ENCODE measurements around the gene FAM222A. TPM values are rescaled to one million over a fixed set of nuclear protein-coding genes. Genes with fewer than 3 reads are reported as not detected.

The FAM222A gene
- total RNA-seq, 2 experiments from 2014 or later: 0.39 to 0.53 TPM

GRCh38 chr12:109680264-109681005 is 33.2 kb upstream of the FAM222A start:
- ChIA-PET CTCF (interaction anchor here (0.6 to 0.8 kb wide), 2 partner anchors 26 to 136 kb away, joined by 3 to 4 read pairs; no protein-coding TSS in a partner anchor), POLR2A (interaction anchor here (0.6 kb wide), 1 partner anchor 92 kb away, joined by 3 read pairs; no protein-coding TSS in a partner anchor)
- Mint-ChIP-seq H3K27ac (no peak overlapping the region), H3K4me1 (no peaks in the 10 kb centered on the region), H3K4me3 (no peak overlapping the region), H3K36me3 (ENCODE audit: low read depth) (no peaks in the 10 kb centered on the region), H3K27me3 (peaks cover 11% of the 10 kb centered on the region), H3K9me3 (ENCODE audit: low read depth) (no peaks in the 10 kb centered on the region)
- no peak for DNase-seq
- no peak for ATAC-seq
- intact Hi-C loops (cut with DNase I, micrococcal nuclease): no loop called here

GRCh38 chr12:109681986-109682707 is 31.5 kb upstream of the FAM222A start:
- no peaks in the 10 kb centered on the region for H3K4me1 Mint-ChIP-seq
- no peak overlapping the region for H3K4me3 Mint-ChIP-seq
- H3K27ac Mint-ChIP-seq: no peak overlapping the region
- DNase-seq (no peak), ATAC-seq (no peak)
- CTCF ChIA-PET: no interaction called here
- POLR2A ChIA-PET: no interaction called here
- no peaks in the 10 kb centered on the region for H3K9me3 Mint-ChIP-seq (ENCODE audit: low read depth)
- intact Hi-C loops (cut with DNase I, micrococcal nuclease): no loop called here
- peaks cover 8% of the 10 kb centered on the region for H3K27me3 Mint-ChIP-seq
- no peaks in the 10 kb centered on the region for H3K36me3 Mint-ChIP-seq (ENCODE audit: low read depth)

DNA sequence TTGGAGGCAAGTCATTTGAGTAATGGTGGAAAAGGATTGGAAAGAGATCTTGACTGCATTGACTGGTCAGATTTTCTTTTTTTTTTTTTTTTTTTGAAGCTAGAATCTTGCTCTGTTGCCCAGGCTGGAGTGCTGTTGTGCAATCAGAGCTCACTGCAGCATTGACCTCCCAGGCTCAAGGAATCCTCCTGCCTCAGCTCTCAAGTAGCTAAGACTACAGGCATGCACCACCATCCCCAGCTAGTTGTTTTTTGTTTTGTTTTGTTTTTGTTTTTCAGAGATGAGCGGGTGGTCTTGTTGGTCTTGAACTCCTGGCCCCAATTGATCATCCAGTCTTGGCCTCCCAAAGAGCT is 30.9 kb upstream of the FAM222A start:
- H3K27me3 Mint-ChIP-seq: peaks cover 4% of the 10 kb centered on the region
- intact Hi-C loops (cut with DNase I, micrococcal nuclease): no loop called here
- no peak for ATAC-seq
- CTCF ChIA-PET: interaction anchor here (0.8 kb wide), 1 partner anchor 126 kb away, joined by 4 read pairs; no protein-coding TSS in a partner anchor
- no peaks in the 10 kb centered on the region for H3K36me3 Mint-ChIP-seq (ENCODE audit: low read depth)
- H3K4me3 Mint-ChIP-seq: no peak overlapping the region
- DNase-seq: no peak
- H3K4me1 Mint-ChIP-seq: no peaks in the 10 kb centered on the region
- H3K27ac Mint-ChIP-seq: no peak overlapping the region
- POLR2A ChIA-PET: no interaction called here
- no peaks in the 10 kb centered on the region for H3K9me3 Mint-ChIP-seq (ENCODE audit: low read depth)

- Mint-ChIP-seq H3K9me3 (ENCODE audit: low read depth) (no peaks in the 10 kb centered on the region), H3K27ac (no peak overlapping the region), H3K27me3 (peaks cover 3% of the 10 kb centered on the region), H3K36me3 (ENCODE audit: low read depth) (no peaks in the 10 kb centered on the region), H3K4me3 (no peak overlapping the region), H3K4me1 (no peaks in the 10 kb centered on the region)
- DNase-seq (no peak), ATAC-seq (no peak)
- intact Hi-C loops (cut with DNase I, micrococcal nuclease): no loop called here
- POLR2A ChIA-PET: no interaction called here
- CTCF ChIA-PET: interaction anchor here (0.8 kb wide), 1 partner anchor 125 kb away, joined by 4 read pairs; no protein-coding TSS in a partner anchor
Observed at GRCh38 chr12:109683316-109683715, 30.3 kb upstream of the FAM222A start.

DNA sequence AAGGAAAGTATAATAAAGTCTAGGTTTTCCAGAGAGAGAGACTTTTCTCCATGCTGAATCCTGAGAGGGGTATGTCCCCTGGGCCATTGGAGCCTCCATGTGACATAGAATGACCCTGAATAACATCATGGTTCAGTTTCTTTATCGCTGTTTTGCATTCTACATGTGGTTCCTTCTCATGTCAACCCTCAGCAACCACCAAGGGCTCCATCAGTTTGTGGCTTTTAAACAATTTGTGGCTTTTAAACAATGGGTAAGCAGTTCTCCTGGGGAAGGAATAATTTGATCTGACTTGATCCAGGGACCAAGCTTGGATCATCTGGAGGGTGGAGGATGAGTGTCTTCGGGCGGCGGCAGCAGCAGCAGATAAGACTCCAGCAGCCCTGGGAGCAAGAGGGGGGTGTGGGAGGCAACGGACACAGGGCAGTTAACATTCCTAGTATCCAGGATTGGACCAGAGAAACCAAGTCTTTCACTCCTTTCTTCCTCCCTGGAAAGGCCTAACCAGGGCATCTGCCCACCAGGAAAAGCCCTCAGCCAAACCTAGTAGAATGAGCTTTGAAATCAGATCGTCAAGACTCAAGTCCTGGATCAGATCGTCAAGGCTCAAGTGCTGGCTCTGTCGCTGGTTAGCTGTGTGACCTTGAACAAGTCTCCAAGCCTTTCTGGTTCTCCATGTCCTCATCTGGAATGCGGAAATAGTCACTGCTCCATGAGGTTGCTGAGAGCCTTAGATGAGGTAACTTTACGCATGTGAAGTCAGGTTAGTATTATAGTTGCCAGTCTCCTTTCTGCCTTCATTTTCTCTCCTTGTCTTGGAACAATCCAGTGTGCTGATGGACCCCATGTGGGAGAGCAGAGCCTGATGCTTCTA is 27.8 kb upstream of the FAM222A start:
- H3K36me3 Mint-ChIP-seq (ENCODE audit: low read depth): no peaks in the 10 kb centered on the region
- no peak overlapping the region for H3K4me3 Mint-ChIP-seq
- ATAC-seq (no peak), DNase-seq (no peak)
- H3K27ac Mint-ChIP-seq: no peak overlapping the region
- no peaks in the 10 kb centered on the region for H3K4me1 Mint-ChIP-seq
- H3K9me3 Mint-ChIP-seq (ENCODE audit: low read depth): no peaks in the 10 kb centered on the region
- H3K27me3 Mint-ChIP-seq: peaks cover 3% of the 10 kb centered on the region
- POLR2A ChIA-PET: no interaction called here
- CTCF ChIA-PET: no interaction called here
- intact Hi-C loops (cut with DNase I, micrococcal nuclease): no loop called here

DNA sequence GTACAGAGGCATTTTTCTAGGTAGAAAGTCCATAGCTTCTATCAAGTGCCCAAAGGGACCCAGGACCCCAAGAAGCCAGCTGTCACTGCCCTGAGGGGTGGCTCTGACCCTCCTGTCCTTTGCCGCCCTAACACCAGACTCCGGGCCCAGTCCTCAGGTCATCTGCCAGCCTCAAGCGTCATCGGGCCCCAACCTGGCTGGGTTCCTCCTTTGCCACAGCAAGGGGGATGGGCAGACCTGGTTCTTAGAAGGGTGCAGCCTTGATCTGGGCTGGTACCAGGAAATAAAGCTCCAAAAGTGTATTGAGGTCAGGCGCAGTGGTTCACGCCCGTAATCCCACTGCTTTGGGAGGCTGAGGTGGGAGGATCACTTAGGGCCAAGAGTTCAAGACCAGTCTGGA is 27.1 kb upstream of the FAM222A start:
- Mint-ChIP-seq H3K4me1 (no peaks in the 10 kb centered on the region), H3K4me3 (no peak overlapping the region), H3K27me3 (peaks cover 3% of the 10 kb centered on the region), H3K36me3 (ENCODE audit: low read depth) (no peaks in the 10 kb centered on the region), H3K27ac (no peak overlapping the region), H3K9me3 (ENCODE audit: low read depth) (no peaks in the 10 kb centered on the region)
- no peak for DNase-seq
- ChIA-PET CTCF (interaction anchor here (0.6 kb wide), 1 partner anchor 88 kb away, joined by 5 read pairs; no protein-coding TSS in a partner anchor), POLR2A (no interaction called here)
- intact Hi-C loops (cut with DNase I, micrococcal nuclease): no loop called here
- no peak for ATAC-seq

GRCh38 chr12:109687250-109687649 is 26.4 kb upstream of the FAM222A start:
- Mint-ChIP-seq H3K27me3 (peaks cover 3% of the 10 kb centered on the region), H3K36me3 (ENCODE audit: low read depth) (no peaks in the 10 kb centered on the region), H3K27ac (no peak overlapping the region), H3K4me1 (no peaks in the 10 kb centered on the region), H3K4me3 (no peak overlapping the region), H3K9me3 (ENCODE audit: low read depth) (no peaks in the 10 kb centered on the region)
- DNase-seq: no peak
- CTCF ChIA-PET: interaction anchor here (0.6 to 0.7 kb wide), 2 partner anchors 17 to 87 kb away, joined by 3 to 5 read pairs; no protein-coding TSS in a partner anchor
- ATAC-seq: no peak
- POLR2A ChIA-PET: no interaction called here
- intact Hi-C loops (cut with DNase I, micrococcal nuclease): no loop called here

DNA sequence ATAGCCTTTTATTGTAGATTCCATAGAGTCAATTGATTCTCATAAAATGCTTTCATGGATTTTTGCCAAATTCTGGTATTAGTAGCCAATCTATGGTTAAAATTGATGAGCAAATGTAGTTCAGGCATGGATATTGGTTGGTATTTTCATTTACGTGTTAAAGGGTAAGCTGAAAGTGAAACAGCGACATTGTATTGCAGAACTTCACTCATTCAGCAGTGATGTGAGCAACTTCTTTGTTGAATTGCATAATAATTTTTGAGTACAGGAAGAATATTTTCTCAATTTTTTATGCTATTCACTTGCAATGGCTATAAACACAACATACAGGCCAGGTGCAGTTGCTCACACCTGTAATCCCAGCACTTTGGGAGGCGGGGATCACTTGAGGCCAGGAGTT is 24.2 kb upstream of the FAM222A start:
- Mint-ChIP-seq H3K4me3 (no peak overlapping the region), H3K27me3 (peaks cover 11% of the 10 kb centered on the region), H3K4me1 (no peaks in the 10 kb centered on the region), H3K27ac (no peak overlapping the region), H3K9me3 (ENCODE audit: low read depth) (no peaks in the 10 kb centered on the region), H3K36me3 (ENCODE audit: low read depth) (no peaks in the 10 kb centered on the region)
- ATAC-seq (no peak), DNase-seq (no peak)
- ChIA-PET CTCF (interaction anchor here (0.6 kb wide), 1 partner anchor 1366 kb away, joined by 3 read pairs; no protein-coding TSS in a partner anchor), POLR2A (no interaction called here)
- intact Hi-C loops (cut with DNase I, micrococcal nuclease): no loop called here

- H3K27ac Mint-ChIP-seq: no peak overlapping the region
- intact Hi-C loops (cut with DNase I, micrococcal nuclease): no loop called here
Observed at GRCh38 chr12:109693160-109693559, 20.5 kb upstream of the FAM222A start.

DNA sequence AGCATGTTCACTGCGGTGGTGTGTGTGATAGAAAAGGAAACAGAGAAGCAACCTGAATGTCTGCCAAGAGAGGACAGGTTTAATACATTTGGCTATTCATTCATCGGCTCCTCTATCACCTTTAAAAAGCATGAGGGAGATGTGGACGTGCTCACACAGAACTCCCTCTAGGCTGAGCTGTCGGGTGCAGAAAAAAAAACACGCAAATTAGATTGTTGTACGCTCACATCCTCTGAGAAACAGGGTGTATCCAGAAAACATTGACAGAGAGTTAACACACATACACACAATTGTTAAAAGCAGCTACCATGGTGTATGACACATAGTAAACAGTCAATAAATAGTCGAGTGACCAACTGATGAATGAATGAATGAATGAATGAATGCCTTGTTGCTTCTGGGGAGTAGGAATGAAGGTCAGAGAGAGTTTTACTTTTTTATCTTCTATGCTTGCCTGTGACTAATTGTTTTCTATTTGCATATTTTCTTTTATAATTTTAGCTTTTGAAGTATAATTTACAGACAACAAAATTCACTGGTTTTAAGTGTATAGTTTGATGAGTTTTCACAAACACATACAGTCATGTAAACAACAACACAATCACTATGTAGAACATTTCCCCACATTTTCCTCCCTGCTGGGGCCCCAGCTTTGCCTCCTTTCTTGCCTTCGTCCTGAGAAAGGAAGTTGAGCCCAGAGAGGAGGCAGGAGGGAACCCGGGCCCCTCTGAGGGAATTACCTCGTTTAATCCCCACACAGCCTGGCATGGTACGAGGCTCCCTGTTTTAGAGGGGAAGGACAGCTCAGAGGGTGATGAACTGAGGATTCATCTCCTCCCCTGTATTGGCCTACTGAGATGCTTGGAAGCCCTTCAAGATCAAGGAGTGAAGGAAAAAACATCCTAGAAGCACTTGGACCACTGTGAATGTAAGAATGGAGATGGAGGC is 19.7 kb upstream of the FAM222A start:
- Mint-ChIP-seq H3K9me3 (ENCODE audit: low read depth) (no peaks in the 10 kb centered on the region), H3K27ac (no peak overlapping the region), H3K4me1 (no peaks in the 10 kb centered on the region), H3K27me3 (peaks cover 11% of the 10 kb centered on the region), H3K36me3 (ENCODE audit: low read depth) (no peaks in the 10 kb centered on the region), H3K4me3 (no peak overlapping the region)
- ChIA-PET CTCF (interaction anchor here (0.6 kb wide), 2 partner anchors 96 to 303 kb away, joined by 3 read pairs; no protein-coding TSS in a partner anchor), POLR2A (no interaction called here)
- ATAC-seq: no peak
- no peak for DNase-seq
- intact Hi-C loops (cut with DNase I, micrococcal nuclease): no loop called here

More at GRCh38 chr12:109693160-109693559, 20.5 kb upstream of the FAM222A start:
- no peaks in the 10 kb centered on the region for H3K9me3 Mint-ChIP-seq (ENCODE audit: low read depth)
- no peaks in the 10 kb centered on the region for H3K4me1 Mint-ChIP-seq
- ATAC-seq (no peak), DNase-seq (no peak)
- ChIA-PET POLR2A (no interaction called here), CTCF (no interaction called here)
- no peak overlapping the region for H3K4me3 Mint-ChIP-seq
- H3K27me3 Mint-ChIP-seq: peaks cover 11% of the 10 kb centered on the region
- no peaks in the 10 kb centered on the region for H3K36me3 Mint-ChIP-seq (ENCODE audit: low read depth)
